Astrocyte (in vitro differentiated cells and primary cell): Measurements from ENCODE around the gene DHRS12. TPM values are rescaled to one million over a fixed set of nuclear protein-coding genes. Genes with fewer than 3 reads are reported as not detected.

Source experiments
- DNase-seq: peaks from one replicate; pipeline ENCODE4 v3.0.0-alpha.2; 2010; ENCODE audit warnings: low read depth
- FAIRE-seq: peaks from 2 replicates; lab custom pipeline; 2011; peaks lifted over from hg19 to GRCh38; lab: Jason Lieb, UNC
- H2AFZ ChIP-seq: 2 replicates; pipeline ENCODE4 v1.6.0; 2012; ENCODE audit warnings: low read depth, low read length, inconsistent platforms
- H3K27ac ChIP-seq: 2 replicates; pipeline ENCODE4 v1.5.1; 2011; ENCODE audit warnings: low read depth, low read length, inconsistent platforms
- H3K27me3 ChIP-seq: 2 replicates; pipeline ENCODE4 v1.6.0; 2011; ENCODE audit warnings: low read length, inconsistent platforms; ENCODE audit not compliant: insufficient read depth
- H3K36me3 ChIP-seq: 2 replicates; pipeline ENCODE4 v1.5.1; 2011; ENCODE audit warnings: low read length, inconsistent platforms; ENCODE audit not compliant: insufficient read depth
- H3K4me1 ChIP-seq: 2 replicates; pipeline ENCODE4 v1.5.1; 2011; ENCODE audit warnings: low read length, inconsistent platforms; ENCODE audit not compliant: insufficient read depth
- H3K4me2 ChIP-seq: 2 replicates; pipeline ENCODE4 v1.6.0; 2012; ENCODE audit warnings: low read length, inconsistent platforms
- H3K4me3 ChIP-seq: 2 replicates; pipeline ENCODE4 v1.5.1; 2011; ENCODE audit warnings: low read depth, mild to moderate bottlenecking, low read length, inconsistent platforms; ENCODE audit not compliant: insufficient read depth
- H3K79me2 ChIP-seq: 2 replicates; pipeline ENCODE4 v1.6.0; 2012; ENCODE audit warnings: mild to moderate bottlenecking, low read length, inconsistent platforms; ENCODE audit not compliant: insufficient read depth
- H3K9ac ChIP-seq: 2 replicates; pipeline ENCODE4 v1.6.0; 2012; ENCODE audit warnings: mild to moderate bottlenecking, low read length, inconsistent platforms
- H3K9me3 ChIP-seq: 2 replicates; pipeline ENCODE4 v1.5.1; 2012; ENCODE audit warnings: low read depth, mild to moderate bottlenecking, low read length, inconsistent platforms; ENCODE audit not compliant: insufficient read depth
- H4K20me1 ChIP-seq: 2 replicates; pipeline ENCODE4 v1.6.0; 2012; ENCODE audit warnings: low read length, inconsistent platforms; ENCODE audit not compliant: insufficient read depth
- H3K27ac Mint-ChIP-seq: one replicate; pipeline ENCODE4 v1.8.0; 2021; ENCODE audit warnings: mild to moderate bottlenecking, mixed read lengths; ENCODE audit not compliant: unreplicated experiment
- H3K27me3 Mint-ChIP-seq: one replicate; pipeline ENCODE4 v1.8.0; 2021; ENCODE audit warnings: low read depth, mixed read lengths; ENCODE audit not compliant: unreplicated experiment
- H3K36me3 Mint-ChIP-seq: one replicate; pipeline ENCODE4 v1.8.0; 2021; ENCODE audit warnings: low read depth, mixed read lengths; ENCODE audit not compliant: unreplicated experiment
- H3K4me1 Mint-ChIP-seq: one replicate; pipeline ENCODE4 v1.8.0; 2021; ENCODE audit warnings: low read depth, mixed read lengths; ENCODE audit not compliant: unreplicated experiment
- H3K4me3 Mint-ChIP-seq: one replicate; pipeline ENCODE4 v1.8.0; 2021; ENCODE audit warnings: mild to moderate bottlenecking, moderate library complexity, mixed read lengths; ENCODE audit not compliant: unreplicated experiment
- H3K9me3 Mint-ChIP-seq: one replicate; pipeline ENCODE4 v1.8.0; 2021; ENCODE audit warnings: mild to moderate bottlenecking, mixed read lengths; ENCODE audit not compliant: unreplicated experiment
- CTCF ChIP-seq: IDR thresholded peaks from 2 replicates; pipeline ENCODE4 v1.5.1; 2011; ENCODE audit warnings: low read depth, mild to moderate bottlenecking, inconsistent platforms, low read length, moderate library complexity; ENCODE audit not compliant: insufficient read depth
- EZH2 ChIP-seq: IDR thresholded peaks from 2 replicates; pipeline ENCODE4 v1.6.1; 2012; ENCODE audit warnings: mild to moderate bottlenecking, low read length, inconsistent platforms; ENCODE audit not compliant: insufficient read depth
- total RNA-seq: library from RNA; stranded (reverse); gene quantifications from 2 replicates; pipeline ENCODE4 v1.2.1, GENCODE V29; 2021

DHRS12 gene
- total RNA-seq, 1 donor from 2014 or later: 4.9 TPM

- Histone ChIP-seq H3K9ac (no peak overlapping the region), H3K79me2 (no peaks in the 10 kb centered on the region), H2AFZ (peak overlapping the region; percentile 8), H3K27ac (no peak overlapping the region), H3K36me3 (no peaks in the 10 kb centered on the region), H3K27me3 (no peaks in the 10 kb centered on the region), H3K4me3 (no peak overlapping the region), H3K9me3 (no peaks in the 10 kb centered on the region), H4K20me1 (no peaks in the 10 kb centered on the region), H3K4me1 (no peaks in the 10 kb centered on the region), H3K4me2 (peak overlapping the region; percentile 31)
- Mint-ChIP-seq H3K36me3 (no peaks in the 10 kb centered on the region), H3K27me3 (peaks cover 2% of the 10 kb centered on the region), H3K4me1 (peaks cover 5% of the 10 kb centered on the region), H3K27ac (no peak overlapping the region), H3K9me3 (peaks cover 3% of the 10 kb centered on the region), H3K4me3 (no peak overlapping the region)
- no peak for TF ChIP-seq EZH2
- no peak for TF ChIP-seq CTCF
- DNase-seq: no peak
- no peak for FAIRE-seq
Observed at GRCh38 chr13:51786425-51787265, 17.3 kb downstream of the DHRS12 start.

GRCh38 chr13:51785712-51786424, 18.1 kb downstream of the DHRS12 start:
- Histone ChIP-seq H2AFZ (peak overlapping the region; percentile 8), H3K4me2 (peak overlapping the region; percentile 31), H3K4me3 (no peak overlapping the region), H3K4me1 (no peaks in the 10 kb centered on the region), H3K36me3 (no peaks in the 10 kb centered on the region), H4K20me1 (no peaks in the 10 kb centered on the region), H3K9me3 (no peaks in the 10 kb centered on the region), H3K79me2 (no peaks in the 10 kb centered on the region), H3K27ac (no peak overlapping the region), H3K9ac (no peak overlapping the region), H3K27me3 (no peaks in the 10 kb centered on the region)
- H3K27me3 Mint-ChIP-seq: peaks cover 2% of the 10 kb centered on the region
- no peaks in the 10 kb centered on the region for H3K36me3 Mint-ChIP-seq
- H3K4me3 Mint-ChIP-seq: no peak overlapping the region
- H3K4me1 Mint-ChIP-seq: peaks cover 5% of the 10 kb centered on the region
- DNase-seq (peak; percentile 34), FAIRE-seq (peak; percentile 13)
- H3K9me3 Mint-ChIP-seq: peaks cover 2% of the 10 kb centered on the region
- TF ChIP-seq EZH2: no peak
- TF ChIP-seq CTCF: no peak
- no peak overlapping the region for H3K27ac Mint-ChIP-seq
